GM18858 (cell line): Measurements from ENCODE around the gene SH3TC2.

Source experiments
- ATAC-seq: cut with Tn5 transposase; IDR thresholded peaks from one replicate; pipeline ENCODE4 v1.9.1; 2021; ENCODE audit not compliant: unreplicated experiment

SH3TC2 gene

DNA sequence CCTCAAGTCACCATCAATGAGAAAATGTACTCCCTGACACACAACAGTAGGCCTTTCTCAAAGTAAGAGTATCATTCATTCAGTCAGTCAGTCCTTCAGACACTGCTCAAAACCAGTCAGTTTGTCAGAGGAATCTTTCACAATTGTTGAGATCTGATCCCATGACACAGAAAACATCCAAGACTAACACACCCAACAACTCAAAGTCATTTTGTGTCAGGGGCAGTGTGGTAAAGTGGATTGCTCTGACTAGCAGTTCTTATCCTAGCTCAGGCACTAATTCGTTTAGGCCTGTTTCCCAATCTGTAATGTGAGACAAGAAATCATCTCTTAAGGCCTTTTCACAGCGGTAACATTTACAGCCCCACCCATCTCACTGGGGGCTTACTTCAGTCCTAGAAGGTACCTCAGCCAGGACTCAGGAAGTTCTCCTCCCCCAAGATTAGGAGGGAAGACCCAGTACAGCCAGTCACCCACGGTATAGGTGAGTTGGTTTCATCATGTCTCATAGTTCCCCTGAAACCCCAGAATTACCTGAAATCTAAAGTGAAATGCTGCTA, 31.9 kb downstream of the SH3TC2 start:
- no peak for ATAC-seq

DNA sequence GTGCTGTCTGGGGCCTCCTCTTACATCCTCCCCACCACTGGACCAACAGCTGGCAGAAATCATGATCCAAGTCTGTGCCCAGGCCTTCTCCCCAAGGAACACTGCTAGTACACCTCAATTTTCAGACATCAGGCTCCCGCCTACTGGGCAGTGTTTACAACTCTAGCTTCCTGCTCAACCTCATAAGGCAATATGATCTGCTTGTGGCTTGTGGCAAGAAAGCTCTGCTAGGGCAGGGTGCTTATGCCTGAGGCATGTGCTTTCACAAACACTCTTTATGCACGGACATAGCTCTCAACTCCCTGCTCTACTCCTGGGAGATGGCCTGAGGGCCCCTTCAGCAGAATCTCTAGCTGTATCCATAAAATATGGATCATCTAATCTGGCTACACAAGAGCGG, 32.5 kb downstream of the SH3TC2 start:
- no peak for ATAC-seq

DNA sequence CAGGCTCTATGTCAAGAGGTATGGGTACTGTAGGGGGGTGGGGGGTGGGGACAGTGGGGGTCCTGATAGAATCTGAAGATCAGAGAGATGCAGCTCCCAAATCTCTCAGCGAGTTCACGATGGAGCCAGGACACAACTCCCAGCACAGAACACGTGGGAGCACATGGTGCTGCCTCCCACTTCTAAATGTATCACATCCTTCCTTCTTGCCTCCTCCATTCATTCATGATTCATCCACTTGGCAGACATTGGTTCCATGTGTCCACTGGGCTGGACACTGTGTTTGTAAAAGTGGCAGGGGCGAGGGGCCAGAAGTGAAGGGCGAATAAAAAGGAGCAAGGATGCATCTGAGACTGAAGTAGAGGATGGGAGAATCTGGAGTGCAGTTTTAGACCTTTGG, 33.9 kb downstream of the SH3TC2 start:
- no peak for ATAC-seq

DNA sequence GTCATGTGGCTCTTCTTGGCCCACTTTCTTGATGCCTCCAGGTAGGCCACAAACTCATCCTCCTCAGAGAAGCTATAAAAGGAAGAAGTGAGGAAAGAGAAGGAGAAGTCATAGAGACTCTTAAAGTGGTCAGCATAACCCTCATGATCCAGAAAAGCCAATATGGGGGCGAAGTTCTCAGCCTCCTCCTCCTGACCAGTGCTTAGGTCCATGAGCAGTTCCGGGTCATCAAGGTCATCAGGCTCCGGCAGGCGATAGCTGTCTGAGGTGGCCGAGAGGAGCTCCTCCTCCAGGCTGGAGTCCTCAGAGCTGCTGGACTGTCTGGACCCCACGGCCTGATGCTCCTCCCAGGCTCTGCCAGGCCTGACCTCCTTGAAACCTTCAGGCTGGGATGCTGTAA, 34.7 kb downstream of the SH3TC2 start:
- no peak for ATAC-seq

DNA sequence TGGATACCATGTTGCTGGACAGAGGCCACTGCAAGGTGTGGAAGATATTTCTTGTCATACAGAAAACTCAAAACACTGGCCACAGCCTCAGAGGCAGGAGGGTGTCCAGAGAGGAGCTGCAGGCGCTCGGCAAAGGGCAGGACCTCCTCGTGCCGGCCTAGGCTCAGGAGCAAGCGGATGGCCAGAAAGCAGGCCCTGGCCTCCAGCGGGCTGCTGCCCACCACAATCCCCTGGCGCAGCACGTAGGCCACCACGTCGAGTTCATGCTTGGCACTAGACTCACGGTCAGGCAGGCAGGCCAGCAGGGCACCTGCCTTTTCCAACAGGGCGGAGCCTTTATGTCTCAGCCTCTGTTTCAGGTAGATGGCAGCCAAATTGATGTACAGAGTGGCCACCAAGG, 35.2 kb downstream of the SH3TC2 start:
- no peak for ATAC-seq

DNA sequence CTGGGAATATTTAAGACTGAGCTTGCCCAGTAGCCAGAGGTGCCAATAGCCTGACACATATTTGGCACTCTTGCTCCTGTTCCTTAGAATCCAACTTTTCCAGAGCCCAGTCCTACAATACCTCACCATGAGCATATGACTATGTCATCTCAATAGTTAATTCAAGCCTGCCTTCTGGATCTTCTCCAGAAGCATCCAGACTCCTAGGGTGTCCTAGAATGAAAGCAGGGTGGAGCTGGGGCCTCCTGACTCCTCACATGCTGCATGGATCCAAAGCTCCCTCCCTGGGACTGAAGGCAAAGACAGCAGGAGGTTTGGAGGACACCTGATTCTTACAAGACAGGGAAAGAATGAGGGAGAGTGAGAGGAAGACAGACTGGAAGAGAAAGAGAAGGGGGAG, 37.9 kb downstream of the SH3TC2 start:
- ATAC-seq = no peak

DNA sequence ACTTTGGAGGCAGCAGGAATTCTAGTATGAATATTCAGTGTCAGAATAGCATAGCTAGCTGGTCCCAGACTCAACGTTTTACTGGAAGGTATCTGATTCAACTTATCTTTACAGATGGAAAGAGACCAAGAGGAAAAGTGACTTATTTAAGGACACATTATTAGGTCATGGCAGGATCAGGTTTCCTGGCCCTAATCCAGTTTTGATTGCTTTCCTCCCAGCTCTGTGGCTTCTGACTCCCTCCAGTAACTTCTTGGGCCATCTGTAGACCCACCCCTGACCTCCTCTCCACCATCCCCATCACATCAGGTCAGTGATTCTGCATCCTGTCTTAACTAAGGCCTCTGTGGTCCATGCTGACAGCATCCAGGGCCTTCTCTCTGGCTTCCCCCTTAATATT, 38.4 kb downstream of the SH3TC2 start:
- no peak for ATAC-seq

DNA sequence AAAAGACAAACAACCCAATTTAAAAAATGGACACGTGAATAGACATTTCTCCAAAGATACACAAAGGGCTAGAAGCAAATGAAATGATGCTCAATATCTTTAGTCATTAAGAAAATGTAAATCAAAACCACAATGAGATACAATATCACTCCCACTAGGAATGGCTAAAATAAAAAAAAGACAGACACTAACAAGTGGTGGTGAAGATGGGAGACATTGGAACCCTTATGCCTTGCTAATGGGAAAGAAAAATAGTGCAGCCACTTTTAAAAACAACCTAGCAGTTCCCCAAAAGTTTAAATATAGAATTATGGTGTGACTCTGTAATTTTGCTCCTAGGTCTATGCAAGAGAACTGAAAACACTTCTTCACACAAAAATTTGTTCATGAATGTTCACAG, 40.7 kb downstream of the SH3TC2 start:
- ATAC-seq = no peak

DNA sequence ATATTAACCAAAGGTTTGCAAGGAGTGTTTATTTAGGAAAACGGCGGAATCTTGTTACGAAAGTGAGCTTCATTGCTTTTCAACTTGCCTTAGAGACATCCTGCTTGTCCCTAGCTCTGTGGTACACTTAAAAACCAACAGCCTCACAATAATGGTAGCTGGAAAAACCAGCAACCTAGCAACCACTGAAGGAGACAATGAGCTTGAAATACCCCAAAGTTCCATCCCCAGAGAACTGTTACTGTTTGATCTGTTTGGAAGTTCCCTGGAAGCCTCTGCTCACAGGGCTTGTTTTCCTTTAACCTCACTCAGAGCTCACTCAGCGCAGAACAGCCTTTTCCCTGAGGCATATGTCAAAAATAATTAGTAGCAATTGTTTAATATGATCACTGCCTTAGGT, 43.2 kb downstream of the SH3TC2 start:
- ATAC-seq = no peak

DNA sequence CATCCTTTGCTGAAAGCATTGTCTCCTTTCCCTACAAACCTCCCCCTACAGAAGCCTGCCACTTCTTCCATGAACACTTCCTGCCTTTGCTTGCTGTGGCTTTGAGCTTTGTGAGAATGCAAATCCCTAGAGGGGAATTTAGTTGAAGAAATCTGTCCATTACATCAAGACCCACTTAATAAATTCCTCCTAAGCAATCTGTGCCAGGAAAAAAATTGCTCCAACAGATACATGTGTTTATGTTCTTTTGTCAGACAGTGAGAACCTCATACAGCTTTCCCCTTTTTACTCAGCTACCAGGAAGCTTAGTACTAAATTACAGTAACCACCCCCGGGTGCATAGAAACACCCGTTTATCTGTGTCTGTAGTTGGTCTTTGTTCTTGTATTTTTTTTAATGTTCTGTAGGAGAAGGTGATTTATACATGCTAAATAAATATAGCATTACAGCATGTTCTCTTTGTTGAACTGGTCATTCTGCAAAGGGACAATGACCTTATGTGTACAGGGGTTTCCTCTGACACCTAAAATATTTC, 43.9 kb downstream of the SH3TC2 start:
- ATAC-seq = no peak

DNA sequence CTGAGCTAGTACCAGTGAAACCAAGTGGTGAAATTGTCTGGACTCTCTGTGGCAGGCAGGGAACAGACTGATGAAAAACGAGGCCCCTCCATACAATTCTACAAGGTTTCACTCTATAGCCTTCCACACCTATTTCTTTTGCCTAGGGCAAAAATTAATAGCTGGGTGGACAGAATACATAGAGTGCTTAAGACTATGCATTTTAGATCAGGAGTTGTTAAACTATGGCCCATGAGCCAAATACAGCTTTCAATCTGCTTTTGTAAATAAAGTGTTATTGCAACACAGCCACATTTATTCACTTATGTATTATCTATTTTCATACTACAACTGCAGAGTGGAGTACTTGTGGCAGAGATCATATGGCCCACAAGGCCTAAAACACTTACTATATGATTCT, 45.2 kb downstream of the SH3TC2 start:
- no peak for ATAC-seq

DNA sequence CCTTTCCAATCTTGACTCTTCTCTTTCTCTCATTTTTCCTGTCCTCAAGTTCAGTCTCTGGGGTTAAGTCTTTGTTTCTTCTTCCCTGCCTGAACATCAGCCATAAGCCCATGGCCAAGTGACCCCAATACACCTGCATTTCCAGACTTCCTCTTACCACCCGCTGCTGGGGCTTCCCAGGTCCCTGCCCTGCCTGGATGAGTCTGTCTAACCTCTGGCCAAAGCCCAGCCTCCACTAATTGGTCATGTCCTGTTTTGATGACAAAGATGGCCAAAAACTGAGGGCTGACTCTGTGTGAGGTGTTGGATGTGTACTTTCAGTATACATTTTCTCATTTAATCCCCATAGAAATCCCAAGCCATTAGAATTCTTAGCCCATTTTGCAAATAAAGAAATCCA, 47.3 kb downstream of the SH3TC2 start:
- ATAC-seq = no peak

DNA sequence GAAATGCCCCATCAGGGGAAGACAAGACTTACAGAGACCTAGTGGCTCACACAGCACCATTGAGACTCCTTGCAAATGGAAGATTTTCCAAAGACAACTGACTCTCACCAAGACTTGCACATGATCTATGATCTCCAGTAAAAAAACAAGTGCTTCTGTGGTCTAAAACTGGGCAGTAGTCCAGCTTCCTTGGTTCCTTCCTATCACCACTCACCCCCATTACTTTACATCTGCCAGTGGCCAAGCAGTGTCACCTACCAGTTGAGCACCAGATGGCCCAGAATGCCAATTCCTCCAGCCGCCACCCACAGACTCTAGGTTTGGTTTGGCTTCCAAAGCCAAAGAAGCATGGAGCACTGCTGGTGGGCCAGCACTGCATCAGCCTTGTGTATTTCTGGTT, 47.7 kb downstream of the SH3TC2 start:
- ATAC-seq = no peak

DNA sequence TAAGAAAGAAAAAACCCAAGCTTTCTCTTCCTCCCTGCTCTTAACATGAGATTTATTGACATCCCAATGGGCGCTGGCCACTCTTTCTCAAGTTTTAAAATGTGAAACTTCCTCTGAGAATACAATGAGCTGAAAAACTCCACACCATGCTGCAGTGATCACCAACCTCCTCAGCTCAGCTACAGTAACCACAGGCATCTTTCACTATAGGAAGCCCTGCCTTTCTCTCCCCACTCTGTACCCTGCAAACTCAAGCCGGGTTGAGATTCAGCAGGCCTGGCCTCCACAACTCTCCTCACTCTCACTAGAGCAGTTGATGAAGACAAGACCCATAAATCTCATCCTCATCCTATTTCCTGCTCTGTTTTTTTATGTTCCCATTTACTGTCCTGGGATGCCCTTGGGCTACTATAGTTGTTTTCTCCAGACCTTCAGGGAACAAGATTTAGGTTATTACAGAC, 48.3 kb downstream of the SH3TC2 start:
- ATAC-seq = no peak

DNA sequence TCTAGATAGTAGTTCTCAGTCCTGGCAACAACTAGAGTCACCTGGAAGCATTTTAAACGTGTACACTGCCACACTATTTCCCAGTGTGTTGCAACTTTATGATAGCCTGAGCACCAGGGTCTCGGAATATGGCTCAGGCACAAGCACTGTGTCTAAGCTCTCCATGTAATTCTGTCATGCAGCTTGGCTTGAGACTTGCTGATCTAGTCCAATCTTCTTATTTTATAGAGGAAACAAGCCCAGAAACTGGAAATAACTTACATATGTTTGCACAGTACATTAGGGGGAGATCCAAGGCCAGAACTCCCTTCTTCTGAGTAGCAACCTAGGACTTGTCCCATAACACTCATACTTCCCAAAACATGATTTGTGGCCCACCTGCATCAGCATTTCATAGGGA, 49.1 kb downstream of the SH3TC2 start:
- no peak for ATAC-seq

DNA sequence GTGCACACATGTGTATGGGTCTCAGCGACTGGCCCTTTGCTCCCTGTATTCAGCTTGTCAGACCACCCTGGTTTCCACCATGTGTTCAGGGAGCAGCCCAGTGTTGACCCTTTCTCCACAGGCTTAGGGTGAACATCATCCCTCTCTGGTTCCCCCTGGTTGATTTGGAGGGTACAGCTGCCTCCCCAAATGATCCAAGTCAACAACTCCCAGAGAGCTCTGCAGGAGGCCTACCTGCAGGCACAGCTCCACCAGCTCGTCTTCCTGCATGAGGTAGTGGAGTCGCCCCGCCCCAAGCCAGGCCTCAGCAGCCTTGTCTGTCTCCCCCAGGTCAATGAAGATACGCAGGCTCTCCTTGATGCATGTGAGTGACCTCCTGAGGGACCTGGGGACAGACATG, 50.5 kb downstream of the SH3TC2 start:
- no peak for ATAC-seq

DNA sequence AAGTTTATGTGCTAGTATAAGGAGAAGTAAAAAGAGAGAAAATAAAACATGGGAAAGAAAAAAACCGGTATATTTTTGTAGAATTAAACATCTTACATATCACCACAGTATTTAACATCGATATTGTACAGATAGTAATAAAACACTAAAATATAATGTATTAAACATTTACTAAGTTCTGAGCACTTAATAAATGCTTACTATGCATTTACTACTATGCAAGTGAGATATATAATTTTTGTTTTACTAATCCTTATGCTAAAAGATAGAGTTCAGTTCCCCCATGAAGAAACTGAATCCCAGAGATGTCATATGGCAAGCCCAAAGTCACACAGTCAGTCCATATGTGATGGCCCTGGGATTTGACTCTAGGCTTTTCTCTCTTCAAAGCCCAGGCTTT, 51.1 kb downstream of the SH3TC2 start:
- ATAC-seq = no peak

DNA sequence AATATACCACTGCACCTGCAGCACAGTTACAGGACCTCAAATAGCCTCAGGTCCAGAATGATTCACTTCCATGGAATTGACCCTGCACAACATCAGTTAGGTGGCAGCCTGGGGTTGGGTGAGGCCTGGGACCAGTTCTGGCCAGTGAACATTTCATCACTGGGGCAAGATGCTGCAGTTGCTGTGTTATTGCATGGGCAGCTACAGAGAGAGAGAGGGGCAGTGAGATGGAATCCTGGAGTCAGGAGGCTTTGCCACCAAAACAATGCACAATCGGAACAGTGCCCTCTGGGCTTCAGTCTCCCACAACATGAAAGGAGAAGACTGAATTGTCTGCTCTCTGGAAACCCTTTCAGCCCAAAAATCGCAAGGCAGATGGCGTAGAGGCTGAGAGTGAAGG, 51.8 kb downstream of the SH3TC2 start:
- ATAC-seq = no peak

DNA sequence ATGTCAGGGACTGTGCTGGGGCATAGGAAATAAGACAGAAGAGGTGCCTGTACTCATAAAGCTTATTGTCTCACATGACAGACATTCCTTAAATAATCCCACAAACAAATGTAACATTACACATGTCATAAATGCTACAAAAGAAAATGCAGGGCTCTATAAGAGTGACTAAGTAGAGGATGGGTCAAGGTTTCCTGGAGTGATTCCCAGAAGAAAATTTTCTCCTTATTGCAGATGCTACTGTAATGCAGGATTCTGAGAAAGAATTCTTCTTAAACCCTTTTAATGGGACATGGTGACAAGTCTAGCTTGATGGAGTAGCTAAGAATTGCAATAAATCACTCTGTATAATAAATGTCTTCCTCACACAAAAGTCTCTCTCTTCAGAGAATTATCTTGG, 55.7 kb downstream of the SH3TC2 start:
- ATAC-seq = no peak

DNA sequence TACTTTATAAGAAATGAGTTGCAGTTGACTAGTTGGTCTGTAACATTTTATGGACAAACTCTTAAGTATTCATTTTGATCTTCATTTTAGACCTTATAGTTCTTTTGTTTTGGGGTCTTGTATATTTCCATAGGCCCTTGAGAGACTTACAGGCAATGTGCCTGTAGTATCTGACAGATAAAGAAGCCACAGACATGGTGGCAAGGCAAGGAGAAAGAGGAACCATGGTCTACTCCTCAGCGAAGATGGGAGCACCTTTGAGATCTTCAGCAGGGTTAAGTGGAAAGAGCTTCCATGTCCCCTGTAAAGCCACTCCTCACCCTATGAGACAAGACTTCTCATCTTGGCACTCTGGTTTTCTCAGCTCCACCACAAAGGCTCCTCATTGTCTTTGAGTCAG, 56.4 kb downstream of the SH3TC2 start:
- no peak for ATAC-seq

DNA sequence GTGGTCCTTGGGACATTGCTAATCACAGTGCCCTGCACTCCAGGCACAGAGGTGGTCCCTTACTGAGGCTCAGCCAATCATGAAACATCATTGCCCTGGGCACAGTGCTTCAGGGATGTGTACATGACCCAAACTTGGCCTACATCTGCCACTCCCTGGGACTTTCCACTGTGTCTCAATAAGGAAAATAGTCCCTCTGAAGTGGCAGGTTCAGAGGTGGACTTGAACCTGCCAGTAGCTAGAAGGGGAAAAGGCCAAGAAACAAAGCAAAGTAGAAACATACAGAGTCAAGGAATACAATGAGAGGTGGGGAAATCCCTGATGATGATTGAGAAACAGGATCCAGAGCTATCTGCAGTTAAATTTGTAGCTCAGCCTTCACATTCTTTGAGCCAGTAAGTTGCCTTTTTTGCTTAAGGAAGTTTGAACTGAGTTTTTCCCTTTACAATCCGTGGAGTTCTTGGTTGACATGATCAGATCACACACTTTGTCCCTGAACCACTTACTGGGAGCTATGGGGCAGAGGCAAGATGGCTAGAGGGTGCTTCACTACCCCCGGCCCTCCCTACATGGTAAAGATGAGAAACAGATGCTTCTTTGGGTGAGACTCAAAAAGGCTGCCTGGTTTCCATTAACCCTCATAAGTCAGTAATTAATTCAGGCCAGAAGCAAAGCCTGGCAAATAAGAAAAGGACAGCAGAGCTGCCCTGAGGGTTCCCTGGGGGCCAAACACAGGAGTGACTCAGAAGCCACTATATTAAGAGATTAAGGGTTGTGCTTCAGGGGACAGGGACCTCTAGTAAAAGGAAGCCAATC, 57.6 kb downstream of the SH3TC2 start:
- no peak for ATAC-seq

DNA sequence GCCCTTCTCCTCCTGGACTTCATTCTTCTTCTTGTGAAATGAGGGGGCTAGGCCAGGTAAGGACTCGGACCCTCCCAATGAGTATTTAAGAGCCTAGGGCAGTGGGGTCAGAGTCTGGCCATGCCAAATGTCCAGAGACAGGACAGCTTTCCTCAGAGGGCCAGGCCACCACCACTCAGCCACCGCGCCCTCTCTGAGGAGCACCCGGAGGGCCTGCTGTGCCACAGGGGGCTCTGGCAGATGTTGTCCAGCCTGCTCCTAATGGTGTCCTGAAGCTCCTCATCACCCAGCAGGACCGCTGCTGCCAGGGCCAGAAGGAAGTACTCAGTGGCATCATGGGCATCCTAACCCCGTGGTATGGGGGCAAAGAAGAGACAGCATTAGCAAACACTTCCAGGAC, 58.3 kb downstream of the SH3TC2 start:
- ATAC-seq = no peak
